Dermis microvascular lymphatic vessel endothelial cell (primary cell): ENCODE data around the gene PXK. TPM values are rescaled to one million over a fixed set of nuclear protein-coding genes. Genes with fewer than 3 reads are reported as not detected.
"Not testable (repeated sequence)": the region's sequence is repeated elsewhere in the genome, so short reads cannot be mapped to it uniquely, and the experiment has no call there.

Experiments
- DNase-seq, 2 donors: peaks; one replicate each; pipeline versions ENCODE4 v3.0.0 to v3.0.0-alpha.2; 2010; ENCODE audit warnings: low read depth in 2 of 2
- total RNA-seq: library from RNA; depleted of rRNA; stranded (reverse); fragments of >200 nt; gene quantifications from 2 replicates; pipeline ENCODE4 v1.2.1, GENCODE V29; 2014

PXK gene
- total RNA-seq = 18.0 and 30.2 TPM in 2 replicates

DNA sequence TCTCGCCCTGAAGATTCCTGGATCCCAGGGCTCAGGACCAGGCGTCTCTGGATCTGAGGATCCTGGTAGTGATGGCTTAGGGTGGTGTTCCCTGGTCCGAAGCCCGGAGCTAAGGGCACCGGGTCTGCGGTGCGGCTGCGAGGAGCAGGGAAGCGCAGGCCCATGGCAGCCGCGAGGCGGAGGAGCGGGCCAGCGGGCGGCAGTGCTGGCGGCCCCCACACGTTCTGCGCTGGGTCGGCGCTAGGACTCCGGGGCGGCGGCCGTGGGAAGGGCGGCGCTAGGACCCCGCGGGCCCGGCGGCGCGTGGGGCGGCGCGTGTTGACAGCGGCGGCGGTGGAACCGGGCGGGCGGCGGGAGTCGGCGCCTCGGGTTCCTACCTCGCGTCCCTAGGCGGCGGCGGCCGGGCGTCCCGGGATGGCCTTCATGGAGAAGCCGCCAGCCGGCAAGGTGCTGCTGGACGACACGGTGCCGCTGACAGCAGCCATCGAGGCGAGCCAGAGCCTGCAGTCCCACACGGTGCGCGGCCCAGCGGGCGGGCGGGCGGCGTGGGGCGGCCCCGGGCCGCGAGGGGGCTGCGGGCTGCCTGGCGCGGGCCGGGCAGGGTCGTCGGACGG lies at the start of gene PXK:
Gene PXK (plus strand): TSS at position 318 of the 614 bp plus-strand sequence. CDS start 97 bp downstream, at position 415.
- DNase-seq = peak in 1 of 2 donors; percentile 84

DNA sequence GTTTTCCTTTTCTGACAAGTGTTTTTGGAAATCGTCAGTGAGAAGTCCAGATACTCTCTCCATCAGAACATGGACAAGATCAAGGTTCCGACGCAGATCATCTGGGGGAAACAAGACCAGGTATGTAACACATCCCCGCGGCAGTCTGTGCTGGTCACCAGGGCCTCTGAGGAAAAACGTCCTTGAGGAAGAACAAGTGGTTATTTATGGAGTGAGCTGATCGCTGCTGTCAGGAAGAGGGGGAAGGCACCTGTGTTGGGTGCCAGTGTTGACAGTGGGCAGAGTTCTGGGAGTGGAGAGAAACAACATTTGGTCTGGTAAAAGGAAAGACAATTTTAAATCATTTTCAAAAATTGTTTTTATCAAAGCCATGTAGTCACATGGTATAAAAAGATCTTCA lies 47.4 kb upstream of the PXK start:
- no peak for DNase-seq

DNA sequence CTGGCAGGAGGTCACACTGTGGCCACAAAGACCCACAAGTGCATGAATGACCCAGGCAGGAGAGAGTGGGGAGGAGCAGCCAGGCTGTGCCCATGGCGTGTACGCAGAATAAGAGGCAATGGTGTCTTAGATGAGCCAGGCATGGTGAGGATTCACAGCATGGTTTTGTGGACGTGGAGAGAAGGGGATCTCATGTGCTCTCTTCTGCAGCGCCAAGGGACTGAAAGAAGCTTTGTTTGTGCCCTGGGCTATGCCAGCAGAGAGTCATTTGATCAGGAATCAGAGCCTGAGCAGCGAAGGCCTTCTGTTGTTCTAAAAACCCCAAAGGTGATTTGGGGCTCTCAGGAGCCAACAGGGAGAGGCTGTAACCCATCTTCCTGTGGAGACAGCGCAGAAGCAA lies 45.3 kb upstream of the PXK start:
- DNase-seq = no peak

DNA sequence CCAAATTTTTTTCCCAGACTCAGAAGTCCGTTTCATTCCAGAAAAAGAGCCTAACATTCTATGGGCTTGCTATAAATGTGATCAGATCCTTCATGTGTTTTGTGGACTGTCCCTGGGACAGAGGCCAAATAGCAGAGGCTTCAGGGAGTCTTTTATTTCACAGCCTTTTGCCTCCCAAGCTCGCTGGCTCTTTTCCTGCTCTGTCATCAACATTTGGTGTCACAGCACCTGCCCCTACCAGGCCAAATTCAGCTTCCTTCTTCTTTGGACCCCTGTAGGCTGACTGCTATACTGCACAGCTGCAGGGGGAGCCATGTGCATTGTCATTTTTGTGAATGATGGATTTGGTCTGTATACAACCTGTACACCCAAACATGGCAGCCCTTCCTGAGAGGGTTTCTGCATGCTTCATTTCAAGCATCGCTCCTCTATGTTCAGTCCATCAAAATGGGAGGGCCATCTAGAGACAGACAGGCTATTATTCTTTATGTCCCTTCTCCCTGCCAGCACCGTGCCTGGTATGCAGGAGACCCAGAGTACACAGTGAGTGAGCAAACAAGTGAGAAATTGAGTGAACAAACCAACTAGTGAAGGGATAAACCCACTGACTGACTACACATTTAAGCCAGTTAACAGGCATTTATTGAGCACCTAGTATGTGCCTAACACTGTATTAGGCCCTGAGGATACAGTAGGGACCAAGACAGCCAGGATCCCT lies 44.5 kb upstream of the PXK start:
- DNase-seq = no peak

DNA sequence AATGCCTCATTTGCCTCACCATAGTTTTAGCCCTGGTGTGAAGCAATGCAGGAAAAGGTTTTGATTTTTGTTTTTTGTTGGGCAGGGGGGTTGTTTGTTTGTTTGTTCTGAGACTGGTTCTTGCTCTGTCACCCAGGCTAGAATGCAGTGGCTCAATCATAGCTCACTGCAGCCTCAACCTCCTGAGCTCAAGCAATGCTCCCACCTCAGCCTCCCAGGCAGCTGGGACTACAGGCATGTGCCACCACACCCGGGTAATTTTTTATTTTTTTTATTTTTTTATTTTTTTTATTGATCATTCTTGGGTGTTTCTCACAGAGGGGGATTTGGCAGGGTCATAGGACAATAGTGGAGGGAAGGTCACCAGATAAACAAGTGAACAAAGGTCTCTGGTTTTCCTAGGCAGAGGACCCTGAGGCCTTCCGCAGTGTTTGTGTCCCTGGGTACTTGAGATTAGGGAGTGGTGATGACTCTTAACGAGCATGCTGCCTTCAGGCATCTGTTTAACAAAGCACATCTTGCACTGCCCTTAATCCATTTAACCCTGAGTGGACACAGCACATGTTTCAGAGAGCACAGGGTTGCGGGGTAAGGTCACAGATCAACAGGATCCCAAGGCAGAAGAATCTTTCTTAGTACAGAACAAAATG lies 43.6 kb upstream of the PXK start:
- DNase-seq = not testable (repeated sequence)

DNA sequence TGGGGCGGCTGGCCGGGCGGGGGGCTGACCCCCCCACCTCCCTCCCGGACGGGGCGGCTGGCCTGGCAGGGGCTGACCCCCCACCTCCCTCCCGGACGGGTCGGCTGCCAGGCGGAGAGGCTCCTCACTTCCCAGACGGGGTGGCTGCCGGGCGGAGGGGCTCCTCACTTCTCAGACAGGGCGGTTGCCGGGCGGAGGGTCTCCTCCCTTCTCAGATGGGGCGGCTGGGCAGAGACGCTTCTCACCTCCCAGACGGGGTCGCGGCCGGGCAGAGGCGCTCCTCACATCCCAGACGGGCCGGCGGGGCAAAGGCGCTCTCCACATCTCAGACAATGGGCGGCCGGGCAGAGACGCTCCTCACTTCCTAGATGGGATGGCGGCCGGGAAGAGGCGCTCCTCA lies 42.2 kb upstream of the PXK start:
- DNase-seq = not testable (repeated sequence)

DNA sequence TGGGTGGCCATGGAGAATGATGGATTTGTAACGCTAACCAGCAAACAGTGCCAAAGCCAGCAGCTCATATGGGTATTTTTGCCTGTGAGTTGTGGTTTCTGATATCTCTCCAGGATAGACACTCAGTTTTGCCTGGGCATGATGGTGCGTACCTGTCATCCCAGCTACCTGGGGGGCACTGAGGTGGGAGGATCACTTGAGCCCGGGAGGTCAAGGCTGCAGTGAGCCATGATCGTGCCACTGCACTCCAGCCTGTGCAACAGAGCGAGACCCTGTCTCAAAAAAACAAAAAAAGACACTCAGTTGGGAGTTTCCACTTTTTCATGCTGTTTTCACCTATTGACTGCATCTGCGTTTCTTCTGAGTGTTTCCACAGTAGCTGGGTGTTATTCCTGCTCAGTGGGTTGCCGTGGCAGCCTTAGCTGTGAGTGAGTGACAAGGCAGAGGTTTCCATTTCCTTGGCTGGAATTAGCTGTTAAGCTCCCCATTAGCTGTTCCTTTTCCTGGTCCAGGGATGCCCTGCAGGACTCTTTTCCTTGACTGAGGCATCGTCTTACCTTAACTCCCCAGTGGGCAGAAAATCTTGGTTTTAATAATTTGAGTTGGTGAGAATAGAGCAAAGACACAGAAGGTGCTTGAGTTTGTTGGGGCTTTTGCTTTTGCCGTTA lies 40.9 kb upstream of the PXK start:
- DNase-seq = peak in 1 of 2 donors; percentile 23

DNA sequence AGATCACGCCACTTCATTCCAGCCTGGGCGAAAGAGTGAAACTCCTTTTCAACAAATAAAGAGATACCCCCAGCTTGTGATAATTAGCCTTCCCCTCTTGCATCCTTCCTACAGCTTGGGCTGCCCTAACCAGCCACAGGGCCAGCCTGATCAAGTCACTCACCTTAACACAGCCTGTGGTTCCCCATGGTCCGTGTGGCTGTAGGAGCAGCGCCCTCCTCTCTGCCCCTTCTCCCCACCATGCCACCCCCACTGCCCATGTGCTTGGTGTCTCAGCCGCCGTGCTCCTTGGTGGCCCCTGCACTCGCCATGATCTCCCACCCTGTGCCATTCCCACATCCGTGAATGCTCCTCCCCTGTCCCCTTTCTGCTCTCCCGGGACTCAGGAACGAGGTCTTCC lies 39.8 kb upstream of the PXK start:
- no peak for DNase-seq

DNA sequence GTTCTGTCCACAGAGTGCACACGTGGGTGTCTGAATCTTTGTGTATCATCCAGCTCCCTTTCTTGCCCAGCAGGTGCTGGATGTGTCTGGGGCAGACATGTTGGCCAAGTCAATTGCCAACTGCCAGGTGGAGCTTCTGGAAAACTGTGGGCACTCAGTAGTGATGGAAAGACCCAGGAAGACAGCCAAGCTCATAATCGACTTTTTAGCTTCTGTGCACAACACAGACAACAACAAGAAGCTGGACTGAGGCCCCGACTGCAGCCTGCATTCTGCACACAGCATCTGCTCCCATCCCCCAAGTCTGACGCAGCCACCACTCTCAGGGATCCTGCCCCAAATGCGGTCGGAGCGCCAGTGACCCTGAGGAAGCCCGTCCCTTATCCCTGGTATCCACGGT lies 39.2 kb upstream of the PXK start:
- no peak for DNase-seq

DNA sequence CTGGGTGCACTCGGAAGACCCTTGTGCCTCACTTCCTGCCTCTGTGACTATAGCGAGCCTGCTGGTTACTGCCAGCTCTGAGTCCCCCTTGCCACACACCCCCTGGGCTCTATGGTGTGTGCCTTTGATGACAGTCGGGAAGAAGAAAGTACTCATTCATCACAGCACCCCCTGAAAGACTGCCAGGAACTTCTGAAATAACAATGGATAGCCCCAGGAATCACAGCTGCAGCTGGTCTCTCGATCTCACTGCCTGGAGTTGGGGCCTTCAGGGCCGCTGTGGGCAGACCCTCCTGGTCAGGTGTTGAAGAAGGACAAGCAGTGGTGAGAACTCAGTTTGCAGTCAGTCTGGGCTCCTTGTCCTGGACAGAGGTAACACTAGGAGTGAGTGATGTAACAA lies 36.4 kb upstream of the PXK start:
- DNase-seq = no peak

DNA sequence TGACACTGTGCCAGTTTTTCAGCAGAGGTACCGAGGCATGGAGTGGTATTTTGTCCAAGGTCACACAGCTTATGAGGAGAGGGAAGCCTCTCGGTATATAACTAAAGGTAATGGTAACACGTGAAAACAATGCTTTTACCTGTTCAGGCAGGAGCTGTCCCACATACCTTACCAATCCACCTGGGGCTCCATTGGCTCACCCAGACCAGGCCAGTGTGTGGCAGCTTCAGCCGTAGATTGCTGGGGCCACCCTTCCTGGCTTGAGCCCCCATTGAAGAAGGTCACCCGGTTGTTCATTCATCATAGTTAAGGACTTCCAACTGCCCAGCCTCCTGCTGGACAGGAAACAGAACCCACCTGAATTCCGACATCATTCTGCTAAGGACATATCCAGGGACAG lies 35.8 kb upstream of the PXK start:
- no peak for DNase-seq

DNA sequence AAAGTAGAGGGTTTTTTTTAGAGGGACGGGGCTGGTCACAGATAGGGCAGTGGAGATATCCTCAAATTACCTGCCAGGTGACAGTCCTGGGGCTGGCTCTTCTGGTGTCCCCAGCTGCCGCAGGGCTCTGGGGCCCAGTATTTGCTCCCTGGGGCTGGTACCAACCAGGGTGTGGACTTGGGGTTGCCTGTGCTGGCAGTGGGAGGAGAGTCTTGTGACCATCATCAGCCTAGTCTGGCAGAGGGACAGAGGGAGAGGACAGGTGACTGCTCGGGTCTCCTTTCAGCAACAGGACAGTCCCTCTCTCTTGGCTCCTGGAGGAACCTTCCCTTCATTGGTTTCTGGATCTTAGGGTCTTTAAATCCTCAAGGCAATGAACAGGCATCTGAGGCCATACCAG lies 34.5 kb upstream of the PXK start:
- no peak for DNase-seq

DNA sequence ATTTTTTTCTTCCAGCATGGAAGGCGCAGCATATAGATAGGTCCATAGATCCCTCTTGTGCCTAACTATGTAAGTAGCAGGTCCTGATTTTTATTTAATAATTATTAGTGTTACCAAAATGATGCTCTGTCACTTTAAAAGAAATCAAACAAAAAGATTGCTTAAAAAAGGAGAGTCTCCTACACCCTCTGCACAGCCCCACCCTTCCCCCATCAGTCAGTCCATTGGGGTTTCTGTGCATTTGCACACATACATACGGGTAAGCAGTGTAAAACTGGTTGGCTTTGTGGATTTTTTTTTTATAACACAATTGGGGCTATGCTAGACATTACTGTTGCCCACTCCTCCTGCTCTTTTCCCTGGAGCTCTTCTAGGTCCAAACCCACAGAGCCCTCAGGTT lies 33.6 kb upstream of the PXK start:
- no peak for DNase-seq

DNA sequence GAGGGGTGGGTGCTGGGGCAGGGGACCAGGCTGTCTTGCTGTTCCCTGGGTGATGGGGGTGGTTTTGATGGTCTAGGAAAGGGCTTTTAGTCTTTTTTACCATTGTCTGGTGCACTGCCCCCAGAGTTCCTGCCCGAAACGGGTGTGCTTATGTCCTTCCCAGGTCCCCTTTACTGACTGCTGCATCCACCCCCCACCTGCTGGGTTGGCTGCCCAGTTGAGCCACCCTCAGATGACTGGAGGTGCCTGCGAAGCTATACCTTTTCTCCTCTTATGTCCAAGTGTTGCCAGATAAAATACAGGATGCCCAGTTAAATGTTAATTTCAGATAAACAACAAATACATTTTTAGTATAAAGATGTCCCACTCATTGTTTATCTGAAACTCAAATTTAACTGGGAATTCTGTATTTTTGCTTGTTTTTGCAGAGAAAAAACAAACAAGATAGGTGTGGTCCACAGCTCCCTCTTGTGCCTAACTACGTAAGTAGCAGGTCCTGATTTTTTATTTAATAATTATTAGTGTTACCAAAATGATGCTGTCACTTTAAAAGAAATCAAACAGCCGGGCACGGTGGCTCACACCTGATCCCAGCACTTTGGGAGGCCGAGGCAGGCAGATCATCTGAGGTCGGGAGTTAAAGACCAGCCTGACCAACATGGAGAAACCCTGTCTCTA lies 32.7 kb upstream of the PXK start:
- peak; percentile 60 to 71 for DNase-seq

DNA sequence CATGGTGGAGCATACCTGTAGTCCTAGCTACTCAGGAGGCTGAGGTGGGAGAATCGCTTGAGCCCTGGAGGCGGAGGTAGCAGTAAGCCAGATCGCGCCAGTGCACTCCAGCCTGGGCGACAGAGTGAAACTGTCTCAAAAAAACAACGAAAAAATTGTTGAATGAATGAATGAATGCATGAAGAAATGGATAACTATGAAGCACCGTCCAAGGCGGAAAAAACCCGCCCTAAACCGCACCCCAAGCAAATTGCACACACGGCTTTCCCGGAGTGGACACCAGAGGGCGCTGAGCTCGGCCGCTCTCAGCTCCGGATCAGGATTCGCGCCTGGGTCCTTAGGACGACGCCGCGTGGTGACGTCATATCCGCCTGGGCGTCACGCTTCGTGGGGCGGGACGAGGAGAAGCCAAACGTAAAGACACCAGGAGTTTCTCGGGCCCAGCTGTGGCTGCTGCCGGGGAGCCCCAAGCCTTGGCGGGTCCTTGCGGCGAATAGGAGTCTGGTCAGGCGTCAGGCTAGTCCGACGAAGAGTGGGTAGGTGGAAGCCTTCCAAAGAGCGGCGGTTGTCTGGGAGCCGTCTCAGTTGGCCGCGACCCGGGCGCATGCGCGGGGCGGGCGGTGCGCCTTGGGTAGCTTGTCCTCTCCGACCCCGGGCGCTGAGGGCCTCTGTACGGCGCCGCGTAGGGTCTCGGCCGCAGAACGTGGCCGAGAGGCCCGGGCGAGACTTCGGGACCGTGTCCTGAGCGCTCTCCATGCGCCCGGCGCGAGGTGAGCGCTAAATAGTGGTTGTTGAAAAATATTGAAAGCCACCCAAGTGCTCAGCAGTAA lies 26.6 kb upstream of the PXK start, which contains the start of the genes HTD2 and RPP14:
Gene HTD2 (plus strand): TSS at position 639 of the 830 bp plus-strand sequence. CDS start 11,094 bp downstream, outside the sequence.
Gene RPP14 (plus strand): TSS at position 364 of the 830 bp plus-strand sequence. CDS start 4,085 bp downstream, outside the sequence.
- peak; percentile 94 to 98 for DNase-seq

DNA sequence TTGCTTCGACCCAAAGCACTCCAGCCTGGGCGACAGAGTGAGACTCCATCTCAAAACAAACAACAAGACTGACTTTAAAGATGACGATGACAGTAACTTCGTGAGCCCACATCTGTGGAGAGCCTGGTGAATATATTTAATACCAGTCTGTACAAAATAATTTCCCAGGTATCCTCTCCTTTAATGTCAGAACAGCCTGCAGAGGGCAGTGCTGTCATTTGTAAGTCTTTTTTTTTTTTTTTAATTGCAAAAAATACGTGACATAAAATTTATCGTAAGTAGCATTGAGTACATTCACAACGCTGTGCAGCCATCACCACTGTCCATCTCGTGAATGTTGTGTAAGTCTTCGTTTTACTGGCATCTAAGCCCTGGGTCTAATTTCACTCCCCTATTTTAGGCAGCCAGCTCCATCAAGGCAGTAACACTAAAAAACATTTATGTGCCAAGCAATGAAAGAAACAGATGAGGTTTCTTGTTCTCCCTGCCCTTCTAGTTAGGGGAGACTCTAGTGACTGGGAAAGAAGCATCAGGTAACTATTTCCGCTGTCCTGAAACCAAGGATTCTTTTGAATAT lies 25.0 kb upstream of the PXK start:
- DNase-seq = peak; percentile 67 to 80

DNA sequence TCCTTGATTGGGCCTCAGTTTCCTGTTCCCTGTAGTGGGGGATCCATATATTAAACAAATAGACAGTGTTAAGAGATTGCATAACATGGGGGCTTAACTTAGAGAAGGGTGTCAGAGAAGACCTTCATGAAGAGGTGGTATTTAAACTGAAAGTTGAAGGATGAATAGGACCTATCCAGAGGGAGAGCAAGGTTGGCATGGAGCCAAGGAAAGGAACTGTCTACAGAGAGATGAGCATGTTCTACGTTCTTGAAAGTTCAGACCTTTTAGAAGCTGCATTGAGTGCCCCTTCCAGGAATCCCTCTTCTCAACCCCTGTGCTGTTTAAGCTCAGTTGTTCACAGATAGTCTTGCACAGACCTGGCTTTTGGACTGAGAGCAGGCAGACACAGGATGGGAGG lies 24.0 kb upstream of the PXK start:
- no peak for DNase-seq

DNA sequence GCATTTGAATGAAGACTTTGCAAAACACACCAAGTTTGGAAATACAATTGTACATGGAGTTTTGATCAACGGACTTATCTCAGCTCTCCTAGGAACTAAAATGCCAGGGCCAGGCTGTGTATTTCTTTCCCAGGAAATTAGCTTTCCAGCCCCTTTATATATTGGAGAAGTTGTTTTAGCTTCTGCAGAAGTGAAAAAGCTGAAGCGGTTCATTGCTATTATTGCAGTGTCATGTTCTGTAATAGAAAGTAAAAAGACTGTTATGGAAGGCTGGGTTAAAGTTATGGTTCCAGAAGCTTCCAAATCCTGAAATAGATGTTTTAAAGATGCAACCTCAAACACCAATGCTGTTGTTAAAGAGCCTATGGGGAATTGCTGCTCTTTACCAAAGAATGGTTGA lies 14.9 kb upstream of the PXK start:
- DNase-seq = no peak

DNA sequence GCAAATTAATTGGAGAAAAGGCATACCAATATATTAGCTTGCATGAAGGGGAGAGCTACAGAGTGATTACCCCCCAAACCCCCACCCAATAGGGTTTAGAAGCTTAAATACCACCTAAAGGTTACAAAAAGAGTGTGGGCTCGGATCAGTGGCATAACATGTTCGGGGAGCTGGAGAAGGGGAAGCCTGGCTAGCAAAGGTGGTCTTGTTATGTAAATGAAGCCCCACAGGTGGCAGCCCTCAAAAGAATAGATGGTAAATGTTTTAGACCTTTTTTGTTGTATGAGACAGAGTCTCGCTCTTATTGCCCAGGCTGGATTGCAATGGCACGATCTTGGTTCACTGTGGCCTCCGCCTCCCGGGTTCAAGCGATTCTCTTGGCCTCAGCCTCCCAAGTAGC lies 10.9 kb upstream of the PXK start:
- no peak for DNase-seq

DNA sequence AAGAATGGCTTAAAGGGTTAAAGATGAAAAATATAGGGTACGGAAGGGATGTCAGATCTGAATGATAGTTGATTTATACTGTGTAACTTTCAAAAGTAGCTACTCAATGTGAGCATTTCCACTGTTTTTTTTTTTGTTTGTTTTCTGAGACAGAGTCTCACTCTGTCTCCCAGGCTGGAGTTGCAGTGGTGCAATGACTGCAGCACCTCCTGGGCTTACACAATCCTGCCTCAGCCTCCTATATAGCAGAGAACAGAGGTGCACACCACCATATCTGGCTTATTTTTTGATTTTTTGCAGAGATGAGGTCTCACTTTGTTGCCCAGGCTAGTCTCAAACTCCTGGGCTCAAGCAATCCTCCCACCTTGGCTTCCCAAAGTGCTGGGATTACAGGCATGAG lies 9.9 kb upstream of the PXK start:
- no peak for DNase-seq
